DND-41 (cell line): Measurements from ENCODE around the gene SCAPER.
A peak's percentile ranks its signal among the peaks of the same experiment; 100 is the strongest.

Experiments used
- ATAC-seq: fragments of 200-7000 bp; cut with Tn5 transposase; 3 replicates; pipeline ENCODE4 v1.9.1; 2021; ENCODE audit warnings: low read depth; ENCODE audit not compliant: insufficient read depth
- DNase-seq: peaks from one replicate; pipeline ENCODE4 v3.0.0-alpha.2; 2020
- H2AFZ ChIP-seq: 2 replicates; pipeline ENCODE4 v1.6.0; 2012; ENCODE audit warnings: low read depth, low read length
- H3K27ac ChIP-seq: 2 replicates; pipeline ENCODE4 v1.5.1; 2012; ENCODE audit warnings: low read length, inconsistent platforms
- H3K27me3 ChIP-seq: fragments of 200-600 bp; sonication (generic); 2 replicates; pipeline ENCODE4 v1.6.0; 2012; ENCODE audit warnings: low read length, mild to moderate bottlenecking, inconsistent platforms; ENCODE audit not compliant: insufficient read depth, poor library complexity
- H3K36me3 ChIP-seq: 2 replicates; pipeline ENCODE4 v1.5.1; 2012; ENCODE audit warnings: low read length, inconsistent platforms; ENCODE audit not compliant: insufficient read depth
- H3K4me1 ChIP-seq: 2 replicates; pipeline ENCODE4 v1.5.1; 2012; ENCODE audit warnings: mild to moderate bottlenecking, low read length; ENCODE audit not compliant: insufficient read depth
- H3K4me2 ChIP-seq: 2 replicates; pipeline ENCODE4 v1.6.0; 2012; ENCODE audit warnings: mild to moderate bottlenecking, moderate library complexity, low read length, inconsistent platforms; ENCODE audit not compliant: insufficient read depth
- H3K4me3 ChIP-seq, 2 experiments: fragments of 200-600 bp in 1 of 2; shearing (Covaris generic) in 1 of 2; 2 replicates each; pipeline ENCODE4 v1.5.1; 2012 to 2016; ENCODE audit warnings: inconsistent platforms in 2 of 2, low read length in 2 of 2, mild to moderate bottlenecking in 2 of 2, low read depth in 1 of 2, moderate library complexity in 1 of 2
- H3K79me2 ChIP-seq: 2 replicates; pipeline ENCODE4 v1.6.0; 2012; ENCODE audit warnings: low read length, inconsistent platforms; ENCODE audit not compliant: insufficient read depth
- H3K9ac ChIP-seq: 2 replicates; pipeline ENCODE4 v1.6.0; 2012; ENCODE audit warnings: low read depth, mild to moderate bottlenecking, inconsistent platforms, low read length, moderate library complexity
- H3K9me3 ChIP-seq: 2 replicates; pipeline ENCODE4 v1.5.1; 2012; ENCODE audit warnings: low read length, moderate library complexity, mild to moderate bottlenecking, inconsistent platforms; ENCODE audit not compliant: insufficient read depth, severe bottlenecking
- H4K20me1 ChIP-seq: 2 replicates; pipeline ENCODE4 v1.6.0; 2012; ENCODE audit warnings: low read length; ENCODE audit not compliant: insufficient read depth
- EZH2 ChIP-seq: IDR thresholded peaks from 3 replicates; pipeline ENCODE4 v1.6.1; 2012; ENCODE audit warnings: borderline replicate concordance, low read depth, mild to moderate bottlenecking, moderate library complexity, low read length, inconsistent platforms; ENCODE audit not compliant: severe bottlenecking
- TF ChIP-seq, protein P1 (sequence below): IDR thresholded peaks from 2 replicates; pipeline ENCODE4 v1.5.1; 2012; ENCODE audit warnings: borderline replicate concordance, low read length, moderate library complexity, mild to moderate bottlenecking; ENCODE audit not compliant: poor library complexity, severe bottlenecking; ENCODE audit errors: extremely low read depth

The SCAPER gene

DNA sequence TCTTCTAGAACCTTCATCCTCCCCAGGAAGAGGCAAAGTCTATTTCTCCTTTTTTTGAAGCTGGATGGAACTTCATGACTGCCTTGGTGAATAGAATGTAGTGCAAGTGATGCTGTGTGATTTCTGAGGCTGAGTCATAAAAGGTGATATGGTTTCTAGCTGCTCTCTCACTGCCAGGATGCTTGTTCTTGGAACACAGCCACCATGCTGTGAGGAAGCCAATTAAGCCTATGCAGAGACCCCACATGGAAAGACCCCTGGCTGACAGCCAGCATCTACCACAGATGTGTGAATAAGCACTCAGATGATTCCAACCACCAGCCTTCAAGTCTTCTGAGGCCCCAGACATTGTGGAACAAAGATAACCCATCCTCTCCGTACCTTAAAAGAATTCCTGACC is 511.5 kb downstream of the SCAPER start:
- no peaks in the 10 kb centered on the region for H3K9me3 ChIP-seq
- H3K9ac ChIP-seq: no peak overlapping the region
- no peaks in the 10 kb centered on the region for H4K20me1 ChIP-seq
- TF ChIP-seq, protein P1, sequence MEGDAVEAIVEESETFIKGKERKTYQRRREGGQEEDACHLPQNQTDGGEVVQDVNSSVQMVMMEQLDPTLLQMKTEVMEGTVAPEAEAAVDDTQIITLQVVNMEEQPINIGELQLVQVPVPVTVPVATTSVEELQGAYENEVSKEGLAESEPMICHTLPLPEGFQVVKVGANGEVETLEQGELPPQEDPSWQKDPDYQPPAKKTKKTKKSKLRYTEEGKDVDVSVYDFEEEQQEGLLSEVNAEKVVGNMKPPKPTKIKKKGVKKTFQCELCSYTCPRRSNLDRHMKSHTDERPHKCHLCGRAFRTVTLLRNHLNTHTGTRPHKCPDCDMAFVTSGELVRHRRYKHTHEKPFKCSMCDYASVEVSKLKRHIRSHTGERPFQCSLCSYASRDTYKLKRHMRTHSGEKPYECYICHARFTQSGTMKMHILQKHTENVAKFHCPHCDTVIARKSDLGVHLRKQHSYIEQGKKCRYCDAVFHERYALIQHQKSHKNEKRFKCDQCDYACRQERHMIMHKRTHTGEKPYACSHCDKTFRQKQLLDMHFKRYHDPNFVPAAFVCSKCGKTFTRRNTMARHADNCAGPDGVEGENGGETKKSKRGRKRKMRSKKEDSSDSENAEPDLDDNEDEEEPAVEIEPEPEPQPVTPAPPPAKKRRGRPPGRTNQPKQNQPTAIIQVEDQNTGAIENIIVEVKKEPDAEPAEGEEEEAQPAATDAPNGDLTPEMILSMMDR: no peak
- no peak for TF ChIP-seq EZH2
- H3K4me3 ChIP-seq: no peak overlapping the region
- no peaks in the 10 kb centered on the region for H3K27me3 ChIP-seq
- DNase-seq (peak; percentile 27), ATAC-seq (no peak; the same call in 2 of the 3 replicates)
- H3K4me1 ChIP-seq: no peaks in the 10 kb centered on the region
- H3K4me2 ChIP-seq: no peak overlapping the region
- H2AFZ ChIP-seq: no peak overlapping the region
- H3K79me2 ChIP-seq: no peaks in the 10 kb centered on the region
- no peaks in the 10 kb centered on the region for H3K36me3 ChIP-seq
- H3K27ac ChIP-seq: no peak overlapping the region

DNA sequence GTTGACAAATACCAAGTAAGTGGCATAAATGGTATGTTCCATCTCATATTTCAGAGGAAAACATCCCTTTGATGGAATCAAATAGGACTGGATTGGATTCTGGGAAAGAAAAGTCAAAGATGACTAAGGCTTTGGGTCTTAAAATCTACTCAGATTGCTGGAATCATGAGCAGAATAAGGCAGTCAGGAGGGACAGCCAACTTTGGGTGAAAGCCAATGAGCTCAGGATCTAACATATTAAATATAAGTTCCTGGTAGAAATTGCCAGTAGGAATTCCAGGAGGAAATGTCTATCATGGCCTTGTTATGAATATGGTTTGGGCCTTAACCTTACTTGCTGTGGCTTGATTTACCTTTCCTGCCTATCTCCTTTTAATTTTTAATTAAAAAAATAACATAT is 513.3 kb downstream of the SCAPER start:
- Histone ChIP-seq H2AFZ (no peak overlapping the region), H3K27ac (no peak overlapping the region), H3K4me3 (no peak overlapping the region), H3K4me2 (no peak overlapping the region), H3K27me3 (no peaks in the 10 kb centered on the region), H3K9me3 (no peaks in the 10 kb centered on the region), H3K36me3 (no peaks in the 10 kb centered on the region), H3K79me2 (no peaks in the 10 kb centered on the region), H3K4me1 (no peaks in the 10 kb centered on the region), H3K9ac (no peak overlapping the region), H4K20me1 (no peaks in the 10 kb centered on the region)
- ATAC-seq (no peak), DNase-seq (no peak)
- no peak for TF ChIP-seq EZH2
- TF ChIP-seq, protein P1: no peak

DNA sequence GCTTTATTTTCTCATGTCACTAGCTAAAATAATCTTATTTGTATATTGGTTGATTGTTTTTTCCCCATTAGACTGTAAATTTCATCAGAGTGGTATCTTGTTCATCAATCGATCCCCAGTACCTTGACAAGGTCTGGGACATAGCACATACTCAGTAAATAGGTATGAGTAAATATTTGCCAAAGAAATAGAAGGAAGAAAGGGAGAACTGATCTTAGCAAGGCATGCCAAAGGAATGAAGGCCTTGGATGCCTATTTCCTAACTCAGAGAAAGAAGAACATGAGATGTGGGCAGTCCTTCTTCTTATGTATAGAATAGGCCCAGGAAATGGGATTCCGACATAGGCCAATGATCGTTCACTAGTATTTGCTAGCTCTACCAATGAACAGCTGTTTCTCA is 513.8 kb downstream of the SCAPER start:
- H3K27me3 ChIP-seq: no peaks in the 10 kb centered on the region
- H3K9me3 ChIP-seq: no peaks in the 10 kb centered on the region
- H3K9ac ChIP-seq: no peak overlapping the region
- no peak overlapping the region for H3K4me2 ChIP-seq
- H3K4me1 ChIP-seq: no peaks in the 10 kb centered on the region
- H4K20me1 ChIP-seq: no peaks in the 10 kb centered on the region
- TF ChIP-seq, protein P1: no peak
- no peak for TF ChIP-seq EZH2
- H3K27ac ChIP-seq: no peak overlapping the region
- no peak for ATAC-seq
- no peaks in the 10 kb centered on the region for H3K36me3 ChIP-seq
- H3K79me2 ChIP-seq: no peaks in the 10 kb centered on the region
- H2AFZ ChIP-seq: no peak overlapping the region
- DNase-seq: no peak
- H3K4me3 ChIP-seq: no peak overlapping the region

DNA sequence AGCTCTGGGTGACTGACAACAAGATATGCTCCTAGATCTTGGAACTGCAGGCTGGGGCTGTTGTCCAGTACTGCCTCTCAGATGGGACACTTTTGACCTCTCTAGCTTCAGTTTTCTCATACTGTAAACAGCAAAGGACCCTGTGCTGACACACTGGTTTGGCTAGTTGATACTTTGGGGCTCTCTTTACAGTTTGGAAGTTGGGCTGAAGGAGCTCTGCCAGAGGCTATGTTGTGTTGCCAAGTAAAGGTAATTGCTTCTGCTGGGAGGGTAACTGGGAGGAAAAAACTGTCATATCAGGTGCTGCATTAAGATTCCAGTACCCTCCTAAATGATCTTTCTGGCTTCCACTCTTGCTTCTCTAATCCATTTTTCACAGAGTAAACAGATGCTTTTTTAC is 514.6 kb downstream of the SCAPER start:
- Histone ChIP-seq H4K20me1 (no peaks in the 10 kb centered on the region), H3K4me2 (no peak overlapping the region), H3K36me3 (no peaks in the 10 kb centered on the region), H3K9me3 (no peaks in the 10 kb centered on the region), H3K27me3 (no peaks in the 10 kb centered on the region), H3K4me3 (no peak overlapping the region), H2AFZ (no peak overlapping the region), H3K4me1 (no peaks in the 10 kb centered on the region), H3K9ac (no peak overlapping the region), H3K27ac (no peak overlapping the region), H3K79me2 (no peaks in the 10 kb centered on the region)
- TF ChIP-seq, protein P1: no peak
- TF ChIP-seq EZH2: no peak
- ATAC-seq: no peak
- DNase-seq: no peak
